Measurements from ENCODE around the gene RSKR.
"Not testable (repeated sequence)": the region's sequence is repeated elsewhere in the genome, so short reads cannot be mapped to it uniquely, and the experiment has no call there.

RSKR gene

GRCh38 chr17:28613931-28614381 lies at the start of gene RSKR:
TSS of gene RSKR (minus strand) at chr17:28614185. CDS start at chr17:28614161, 24 bp downstream.
- no peak for DNase-seq (ENCODE audit: low read depth in 2 of 2)

GRCh38 chr17:28663723-28664122 lies 49.7 kb upstream of the RSKR start:
- no peak for DNase-seq (ENCODE audit: low read depth in 2 of 2)

GRCh38 chr17:28662527-28662829 lies 48.5 kb upstream of the RSKR start:
- no peak for DNase-seq (ENCODE audit: low read depth in 2 of 2)

GRCh38 chr17:28661635-28662526 lies 47.9 kb upstream of the RSKR start, which contains the start of the genes SDF2 and SUPT6H:
TSS of gene SDF2 (minus strand) at chr17:28661906. CDS start at chr17:28661876, 30 bp downstream.
TSS of gene SUPT6H (plus strand) at chr17:28662205. CDS start at chr17:28673402, 11,197 bp downstream.
- peak; percentile 91 to 95 for DNase-seq (ENCODE audit: low read depth in 2 of 2)

- DNase-seq (ENCODE audit: low read depth in 2 of 2), result not testable (repeated sequence)
Measured at GRCh38 chr17:28659497-28659881, 45.5 kb upstream of the RSKR start.

- DNase-seq (ENCODE audit: low read depth in 2 of 2), result not testable (repeated sequence)
Measured at GRCh38 chr17:28658766-28659496, 44.9 kb upstream of the RSKR start.

- DNase-seq (ENCODE audit: low read depth in 2 of 2), result not testable (repeated sequence)
Measured at GRCh38 chr17:28658342-28658741, 44.4 kb upstream of the RSKR start.

- DNase-seq (ENCODE audit: low read depth in 2 of 2), result no peak
Measured at GRCh38 chr17:28657756-28658155, 43.8 kb upstream of the RSKR start.

GRCh38 chr17:28655160-28655559 lies 41.2 kb upstream of the RSKR start:
- no peak for DNase-seq (ENCODE audit: low read depth in 2 of 2)

- no peak for DNase-seq (ENCODE audit: low read depth in 2 of 2)
Measured at GRCh38 chr17:28648698-28649097, 34.7 kb upstream of the RSKR start.

- DNase-seq (ENCODE audit: low read depth in 2 of 2), result no peak
Measured at GRCh38 chr17:28646039-28646754, 32.2 kb upstream of the RSKR start.

GRCh38 chr17:28645576-28645939 lies 31.6 kb upstream of the RSKR start:
- DNase-seq (ENCODE audit: low read depth in 2 of 2), result no peak

- peak; percentile 92 to 96 for DNase-seq (ENCODE audit: low read depth in 2 of 2)
Measured at GRCh38 chr17:28644787-28645575, 31.0 kb upstream of the RSKR start, which contains the start of gene BLTP2. TSS of gene BLTP2 (minus strand) at chr17:28645158. CDS start at chr17:28645056, 102 bp downstream.

- DNase-seq (ENCODE audit: low read depth in 2 of 2), result peak in 1 of 2 donors; percentile 10
Measured at GRCh38 chr17:28643983-28644786, 30.2 kb upstream of the RSKR start.

- DNase-seq (ENCODE audit: low read depth in 2 of 2), result no peak
Measured at GRCh38 chr17:28641579-28641978, 27.6 kb upstream of the RSKR start.

GRCh38 chr17:28635506-28635905 lies 21.5 kb upstream of the RSKR start:
- DNase-seq (ENCODE audit: low read depth in 2 of 2), result no peak

GRCh38 chr17:28634206-28634865 lies 20.4 kb upstream of the RSKR start:
- no peak for DNase-seq (ENCODE audit: low read depth in 2 of 2)

- DNase-seq (ENCODE audit: low read depth in 2 of 2), result no peak
Measured at GRCh38 chr17:28626818-28627217, 12.8 kb upstream of the RSKR start.

- DNase-seq (ENCODE audit: low read depth in 2 of 2), result no peak
Measured at GRCh38 chr17:28624148-28624547, 10.2 kb upstream of the RSKR start.

GRCh38 chr17:28623696-28624095 lies 9.7 kb upstream of the RSKR start:
- no peak for DNase-seq (ENCODE audit: low read depth in 2 of 2)

Measured in stimulated activated CD4-positive, alpha-beta T cell treated with anti-CD3 and anti-CD28 coated beads, Interleukin-15, amount 100 ng/mL, for 48 hours (primary cell).